ENCODE data around the gene THSD4. TPM values are rescaled to one million over a fixed set of nuclear protein-coding genes. Genes with fewer than 3 reads are reported as not detected.

THSD4 gene
- total RNA-seq, 2 donors from 2014 or later = 71.2 to 150 TPM

DNA sequence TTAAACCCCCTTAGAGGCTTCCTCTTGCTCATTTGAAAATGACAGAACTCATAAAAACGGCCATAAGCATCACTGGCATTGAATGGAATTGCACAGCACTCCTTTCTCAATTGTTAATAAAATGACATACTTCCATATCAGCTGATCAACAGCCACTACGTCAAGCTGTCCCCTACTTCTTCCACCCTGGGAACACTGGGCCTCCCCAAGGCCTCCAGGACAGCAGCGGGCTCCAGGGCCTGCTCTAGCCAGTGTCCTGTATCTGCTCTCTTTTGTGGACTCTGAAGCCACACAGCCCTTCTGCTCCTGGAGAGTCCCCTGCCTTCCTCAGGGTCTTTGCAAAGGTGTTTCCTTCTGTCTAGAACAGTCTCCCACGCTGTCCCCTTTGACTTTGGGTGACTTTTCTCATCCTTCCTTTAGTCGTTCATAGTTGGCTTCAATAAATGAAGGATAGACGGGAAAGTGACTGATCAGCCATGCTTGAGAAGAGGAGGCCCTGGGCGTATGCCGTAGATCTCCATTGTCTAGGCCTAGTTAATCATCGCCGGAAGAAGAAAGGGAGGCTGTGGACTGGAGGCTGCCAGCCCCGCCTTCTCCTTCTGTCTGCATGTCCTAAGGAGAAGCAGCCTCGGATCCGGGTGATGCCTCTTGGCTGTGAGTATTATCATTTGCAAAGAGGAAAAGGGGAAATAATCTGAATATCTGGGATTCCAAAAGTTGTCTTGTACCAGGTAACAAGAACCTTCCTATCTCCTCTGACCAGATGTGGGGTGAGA lies 4.7 kb upstream of the THSD4 start:
- TF ChIP-seq, protein P1, sequence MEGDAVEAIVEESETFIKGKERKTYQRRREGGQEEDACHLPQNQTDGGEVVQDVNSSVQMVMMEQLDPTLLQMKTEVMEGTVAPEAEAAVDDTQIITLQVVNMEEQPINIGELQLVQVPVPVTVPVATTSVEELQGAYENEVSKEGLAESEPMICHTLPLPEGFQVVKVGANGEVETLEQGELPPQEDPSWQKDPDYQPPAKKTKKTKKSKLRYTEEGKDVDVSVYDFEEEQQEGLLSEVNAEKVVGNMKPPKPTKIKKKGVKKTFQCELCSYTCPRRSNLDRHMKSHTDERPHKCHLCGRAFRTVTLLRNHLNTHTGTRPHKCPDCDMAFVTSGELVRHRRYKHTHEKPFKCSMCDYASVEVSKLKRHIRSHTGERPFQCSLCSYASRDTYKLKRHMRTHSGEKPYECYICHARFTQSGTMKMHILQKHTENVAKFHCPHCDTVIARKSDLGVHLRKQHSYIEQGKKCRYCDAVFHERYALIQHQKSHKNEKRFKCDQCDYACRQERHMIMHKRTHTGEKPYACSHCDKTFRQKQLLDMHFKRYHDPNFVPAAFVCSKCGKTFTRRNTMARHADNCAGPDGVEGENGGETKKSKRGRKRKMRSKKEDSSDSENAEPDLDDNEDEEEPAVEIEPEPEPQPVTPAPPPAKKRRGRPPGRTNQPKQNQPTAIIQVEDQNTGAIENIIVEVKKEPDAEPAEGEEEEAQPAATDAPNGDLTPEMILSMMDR (IDR thresholded peaks at IDR 0.05) = no peak
- Histone ChIP-seq H3K4me3 (no peak overlapping the region), H3K4me1 (ENCODE audit: control insufficient read depth in 1 of 2, low read depth in 2 of 2) (peaks cover 0 to 31% of the 10 kb centered on the region in 2 donors), H3K9me3 (no peaks in the 10 kb centered on the region), H3K27ac (peak overlapping the region; percentile 31 to 58), H3K36me3 (no peaks in the 10 kb centered on the region), H3K27me3 (replicated peaks; ENCODE audit: insufficient read depth) (no peaks in the 10 kb centered on the region)
- ATAC-seq (ENCODE audit: insufficient number of reproducible peaks, low FRiP score, low read depth) = no peak
- DNase-seq (ENCODE audit: low spot score) = no peak

DNA sequence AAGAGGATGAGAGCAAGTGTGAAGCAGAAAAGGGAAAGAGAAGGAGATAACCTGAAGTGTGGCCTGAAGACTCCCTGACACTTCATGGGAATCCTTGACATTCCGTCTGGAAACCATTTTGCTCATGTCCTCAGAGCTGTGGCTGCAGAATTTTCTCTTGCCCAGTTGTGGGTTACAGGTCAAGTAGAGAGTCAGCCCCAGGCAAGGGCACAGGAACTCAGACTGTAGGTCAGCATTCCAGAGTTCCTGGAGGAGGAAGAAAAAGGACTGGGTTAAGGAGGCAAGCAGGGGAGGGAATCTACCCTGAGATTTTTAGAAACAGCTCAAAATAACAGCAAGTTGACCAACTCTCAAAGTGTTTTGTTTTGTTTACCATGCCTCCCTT lies 4.1 kb upstream of the THSD4 start:
- no peaks in the 10 kb centered on the region for H3K9me3 ChIP-seq
- peak overlapping the region; percentile 31 to 58 for H3K27ac ChIP-seq
- no peak overlapping the region for H3K4me3 ChIP-seq
- H3K4me1 ChIP-seq (ENCODE audit: control insufficient read depth in 1 of 2, low read depth in 2 of 2) = peaks cover 0 to 31% of the 10 kb centered on the region in 2 donors
- DNase-seq (ENCODE audit: low spot score) = no peak
- H3K27me3 ChIP-seq (replicated peaks; ENCODE audit: insufficient read depth) = no peaks in the 10 kb centered on the region
- no peak for ATAC-seq (ENCODE audit: insufficient number of reproducible peaks, low FRiP score, low read depth)
- H3K36me3 ChIP-seq = no peaks in the 10 kb centered on the region
- TF ChIP-seq, protein P1 (IDR thresholded peaks at IDR 0.05) = no peak

DNA sequence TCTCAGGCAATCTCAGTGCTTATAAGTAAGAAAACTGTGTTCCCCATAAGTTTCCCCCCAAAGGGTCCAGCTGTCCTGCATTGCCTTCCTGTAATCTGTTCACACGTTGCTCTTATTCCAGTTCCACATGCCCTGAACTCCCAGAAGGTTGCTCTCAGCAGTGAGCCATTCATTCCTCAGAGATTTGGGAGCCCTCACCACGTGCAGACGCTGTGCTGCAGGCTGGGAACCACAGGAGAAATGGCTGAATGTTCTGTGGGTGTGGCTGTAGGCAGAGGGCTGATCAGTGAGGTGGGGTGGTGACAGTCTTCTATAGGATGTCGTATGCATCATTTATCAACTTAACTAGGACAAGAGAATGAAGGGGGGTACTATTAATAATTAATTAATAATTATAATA lies 3.3 kb upstream of the THSD4 start:
- H3K36me3 ChIP-seq = no peaks in the 10 kb centered on the region
- no peak overlapping the region for H3K4me3 ChIP-seq
- peak overlapping the region; percentile 31 to 58 for H3K27ac ChIP-seq
- TF ChIP-seq, protein P1 (IDR thresholded peaks at IDR 0.05) = no peak
- DNase-seq (ENCODE audit: low spot score) (no peak), ATAC-seq (ENCODE audit: insufficient number of reproducible peaks, low FRiP score, low read depth) (no peak)
- H3K27me3 ChIP-seq (replicated peaks; ENCODE audit: insufficient read depth) = no peaks in the 10 kb centered on the region
- H3K4me1 ChIP-seq (ENCODE audit: control insufficient read depth in 1 of 2, low read depth in 2 of 2) = peaks cover 0 to 35% of the 10 kb centered on the region in 2 donors
- no peaks in the 10 kb centered on the region for H3K9me3 ChIP-seq

DNA sequence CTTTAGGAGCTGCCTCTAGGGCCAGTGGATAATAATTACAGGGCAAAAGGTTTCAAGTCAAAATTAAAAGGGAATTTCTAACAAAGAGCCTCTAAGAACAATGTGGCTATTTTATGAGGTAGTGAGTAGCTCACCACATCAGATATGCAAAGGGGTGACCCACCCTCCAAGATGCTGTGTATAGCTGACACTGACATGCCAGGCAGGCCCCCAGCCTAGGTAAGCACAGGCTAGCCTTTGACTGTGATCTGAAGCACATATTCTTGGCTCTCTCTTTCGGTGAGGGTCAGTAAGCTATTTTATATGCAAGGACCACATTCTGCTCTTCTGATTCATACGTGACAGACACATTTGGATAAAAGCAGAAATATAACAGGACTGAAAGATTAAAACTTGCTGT lies 2.8 kb upstream of the THSD4 start:
- H3K4me3 ChIP-seq = no peak overlapping the region
- DNase-seq (ENCODE audit: low spot score) = no peak
- H3K27me3 ChIP-seq (replicated peaks; ENCODE audit: insufficient read depth) = no peaks in the 10 kb centered on the region
- TF ChIP-seq, protein P1 (IDR thresholded peaks at IDR 0.05) = no peak
- no peak overlapping the region for H3K27ac ChIP-seq
- no peaks in the 10 kb centered on the region for H3K36me3 ChIP-seq
- no peaks in the 10 kb centered on the region for H3K9me3 ChIP-seq
- ATAC-seq (ENCODE audit: insufficient number of reproducible peaks, low FRiP score, low read depth) = no peak
- H3K4me1 ChIP-seq (ENCODE audit: control insufficient read depth in 1 of 2, low read depth in 2 of 2) = peaks cover 0 to 39% of the 10 kb centered on the region in 2 donors

DNA sequence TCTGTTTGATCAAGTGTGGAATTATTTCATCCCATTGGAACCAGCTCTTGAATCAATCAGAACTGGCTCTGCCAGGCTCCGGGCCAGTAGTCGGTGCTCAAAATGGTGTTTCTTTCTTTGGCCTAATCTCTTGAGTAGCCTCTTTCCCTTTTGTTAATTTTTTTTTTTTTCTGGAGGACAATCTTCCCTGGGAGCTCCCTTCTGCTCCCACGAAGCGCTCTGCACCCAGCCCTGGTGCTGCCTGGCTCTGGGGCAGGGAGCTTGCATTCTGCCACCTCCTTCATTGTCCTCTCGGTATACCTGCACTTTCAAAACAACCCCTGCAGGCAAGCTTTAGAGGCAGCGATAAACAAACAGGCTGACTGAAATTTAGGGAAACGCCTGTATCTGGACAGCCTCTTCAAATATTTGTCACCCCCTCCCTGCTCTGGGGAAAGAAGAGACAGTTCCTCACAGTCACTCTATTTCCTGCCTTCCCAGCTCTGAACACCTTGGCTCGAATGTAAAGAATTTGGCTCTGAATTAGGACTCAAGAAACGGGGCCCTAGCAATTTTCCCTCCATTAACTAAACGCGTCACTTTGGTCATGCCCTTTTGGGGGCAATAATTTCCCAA lies 1.1 kb upstream of the THSD4 start:
- no peaks in the 10 kb centered on the region for H3K9me3 ChIP-seq
- TF ChIP-seq, protein P1 (IDR thresholded peaks at IDR 0.05) = no peak
- no peaks in the 10 kb centered on the region for H3K27me3 ChIP-seq (replicated peaks; ENCODE audit: insufficient read depth)
- DNase-seq (ENCODE audit: low spot score) (no peak), ATAC-seq (ENCODE audit: insufficient number of reproducible peaks, low FRiP score, low read depth) (no peak)
- no peaks in the 10 kb centered on the region for H3K36me3 ChIP-seq
- peaks cover 0 to 50% of the 10 kb centered on the region in 2 donors for H3K4me1 ChIP-seq (ENCODE audit: control insufficient read depth in 1 of 2, low read depth in 2 of 2)
- H3K4me3 ChIP-seq = no peak overlapping the region
- peak overlapping the region; percentile 53 to 80 for H3K27ac ChIP-seq

All from thoracic aorta (tissue), 2 donors.